GM18520 (cell line): ENCODE results near the gene OR52J3.

ENCODE experiments used
- ATAC-seq: cut with Tn5 transposase; IDR thresholded peaks from one replicate; pipeline ENCODE4 v1.9.1; 2021; ENCODE audit not compliant: unreplicated experiment

Gene OR52J3

DNA sequence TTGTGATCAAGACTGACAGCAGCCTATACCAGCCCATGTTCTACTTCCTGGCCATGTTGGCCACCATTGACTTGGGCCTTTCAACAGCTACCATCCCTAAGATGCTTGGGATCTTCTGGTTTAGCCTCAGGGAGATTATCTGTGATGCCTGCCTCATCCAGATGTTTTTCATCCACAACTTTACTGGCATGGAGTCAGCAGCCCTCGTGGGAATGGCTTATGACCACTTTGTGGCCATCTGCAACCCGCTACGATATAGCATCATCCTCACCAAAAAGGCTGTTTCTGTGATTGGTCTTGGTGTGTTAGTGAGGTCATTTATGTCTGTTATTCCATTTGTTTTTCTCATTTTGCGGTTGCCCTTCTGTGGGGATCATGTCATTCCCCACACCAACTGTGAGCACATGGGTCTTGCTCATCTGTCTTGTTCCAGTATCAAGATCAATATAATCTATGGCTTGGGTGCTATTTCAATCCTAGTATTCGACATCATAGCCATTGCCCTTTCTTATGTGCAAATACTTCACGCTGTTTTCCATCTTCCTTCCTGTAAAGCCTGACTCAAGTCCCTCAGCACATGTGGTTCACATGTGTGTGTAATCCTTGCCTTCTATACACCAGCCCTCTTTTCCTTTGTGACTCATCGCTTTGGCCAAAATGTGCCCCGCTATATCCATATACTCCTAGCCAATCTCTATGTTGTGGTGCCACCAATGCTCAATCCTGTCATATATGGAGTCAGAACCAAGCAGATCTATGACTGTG, 46.7 kb downstream of the OR52J3 start:
- no peak for ATAC-seq

DNA sequence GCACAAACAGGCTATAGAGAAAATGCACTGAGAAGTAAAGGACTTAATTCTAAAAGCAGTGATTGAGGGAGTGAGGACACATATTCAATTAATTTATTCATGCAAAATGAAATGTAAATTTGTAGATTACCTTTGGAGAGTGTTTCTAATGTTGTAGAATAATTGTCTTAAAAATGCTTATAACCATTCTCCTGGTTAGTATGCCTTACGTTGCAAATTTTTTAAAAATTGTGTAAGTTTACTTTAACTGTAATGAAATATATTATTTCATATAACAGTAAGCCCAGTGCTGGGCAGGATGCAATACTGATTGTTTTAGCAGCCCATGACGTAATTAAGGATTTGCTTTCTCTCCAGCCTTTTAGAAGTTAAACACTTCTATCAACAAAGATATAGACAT, 49.7 kb downstream of the OR52J3 start:
- no peak for ATAC-seq
